Measurements from ENCODE around the gene CTIF.

- no peak for TF ChIP-seq CTCF (IDR thresholded peaks at IDR 0.05)
- no peak for TF ChIP-seq ZFX (IDR thresholded peaks at IDR 0.05; ENCODE audit: borderline replicate concordance)
These were observed 19.4 kb downstream of the CTIF start for GRCh38 chr18:48558248-48558647.

All from 22Rv1 (cell line).